CD14-positive monocyte (primary cell): Measurements from ENCODE around the gene BTBD6. TPM values are rescaled to one million over a fixed set of nuclear protein-coding genes. Genes with fewer than 3 reads are reported as not detected.

Source experiments
- DNase-seq, 3 donors: peaks; one replicate each; pipeline ENCODE4 v3.0.0-alpha.2; 2011 to 2022
- H2AFZ ChIP-seq: 2 replicates; pipeline ENCODE4 v1.6.0; 2012; ENCODE audit warnings: mild to moderate bottlenecking, low read depth, low read length, inconsistent platforms; ENCODE audit not compliant: insufficient read depth, poor library complexity, severe bottlenecking
- H3K27ac ChIP-seq, 2 donors: 1 replicate in 1 of 2; 2 replicates in 1 of 2; pipeline ENCODE4 v1.5.1; 2012 to 2013; ENCODE audit warnings: low read length in 2 of 2, control low read depth in 1 of 2, inconsistent platforms in 1 of 2, low read depth in 1 of 2, mild to moderate bottlenecking in 1 of 2
- H3K27me3 ChIP-seq, 2 donors: one replicate each; pipeline versions ENCODE4 v1.6.0 to v1.6.1; 2011 to 2013; ENCODE audit warnings: low read length in 2 of 2; ENCODE audit not compliant: control insufficient read depth in 2 of 2, insufficient read depth in 2 of 2
- H3K36me3 ChIP-seq, 2 donors: replicated peaks in 1 of 2; 1 replicate in 1 of 2; 2 replicates in 1 of 2; pipeline versions ENCODE4 v1.5.1 to v1.6.1; 2012 to 2013; ENCODE audit warnings: low read length in 2 of 2, control low read depth in 1 of 2, inconsistent platforms in 1 of 2, mild to moderate bottlenecking in 1 of 2; ENCODE audit not compliant: insufficient read depth in 2 of 2, control insufficient read depth in 1 of 2
- H3K4me1 ChIP-seq, 2 donors: 1 replicate in 1 of 2; 2 replicates in 1 of 2; pipeline versions ENCODE4 v1.5.1 to v1.6.1; 2012 to 2013; ENCODE audit warnings: low read length in 2 of 2, control low read depth in 1 of 2, inconsistent platforms in 1 of 2, mild to moderate bottlenecking in 1 of 2, moderate library complexity in 1 of 2; ENCODE audit not compliant: insufficient read depth in 2 of 2, control insufficient read depth in 1 of 2
- H3K4me2 ChIP-seq: replicated peaks from 2 replicates; pipeline ENCODE3; 2012; ENCODE audit warnings: low read length, moderate library complexity, mild to moderate bottlenecking; ENCODE audit not compliant: poor library complexity, severe bottlenecking; ENCODE audit errors: extremely low read depth
- H3K4me3 ChIP-seq, 3 experiments: fragments of 200-600 bp in 1 of 3; sonication (generic) in 1 of 3; replicated peaks in 1 of 3; 1 replicate in 2 of 3; 2 replicates in 1 of 3; pipeline ENCODE4 v1.5.1; 2011 to 2013; ENCODE audit warnings: low read length in 3 of 3, mild to moderate bottlenecking in 3 of 3, control low read depth in 2 of 3, low read depth in 2 of 3, inconsistent platforms in 1 of 3, moderate library complexity in 1 of 3
- H3K79me2 ChIP-seq: 2 replicates; pipeline ENCODE4 v1.6.0; 2012; ENCODE audit warnings: mild to moderate bottlenecking, control low read depth, inconsistent platforms, low read length, moderate library complexity; ENCODE audit not compliant: insufficient read depth
- H3K9ac ChIP-seq: 2 replicates; pipeline ENCODE4 v1.6.0; 2017; ENCODE audit warnings: low read length, mild to moderate bottlenecking; ENCODE audit not compliant: insufficient read depth, poor library complexity, severe bottlenecking
- H3K9me3 ChIP-seq, 2 donors: replicated peaks in 1 of 2; 1 replicate in 1 of 2; 2 replicates in 1 of 2; pipeline versions ENCODE4 v1.5.1 to v1.6.1; 2012 to 2013; ENCODE audit warnings: low read length in 2 of 2, control low read depth in 1 of 2; ENCODE audit not compliant: control insufficient read depth in 1 of 2, insufficient read depth in 1 of 2
- H4K20me1 ChIP-seq: 2 replicates; pipeline ENCODE4 v1.6.0; 2012; ENCODE audit warnings: mild to moderate bottlenecking, low read length, control low read depth, moderate library complexity; ENCODE audit not compliant: insufficient read depth
- H3K27ac Mint-ChIP-seq, 7 donors: one replicate each; pipeline ENCODE4 v1.8.0; 2020; ENCODE audit warnings: mild to moderate bottlenecking in 7 of 7, mixed read lengths in 7 of 7, moderate library complexity in 6 of 7, inconsistent platforms in 2 of 7
- H3K27me3 Mint-ChIP-seq, 3 donors: one replicate each; pipeline ENCODE4 v1.8.0; 2021 to 2022; ENCODE audit warnings: low read depth in 3 of 3, mild to moderate bottlenecking in 3 of 3, mixed read lengths in 3 of 3, moderate library complexity in 3 of 3, inconsistent platforms in 1 of 3
- H3K36me3 Mint-ChIP-seq, 2 donors: one replicate each; pipeline ENCODE4 v1.8.0; 2020; ENCODE audit warnings: mixed read lengths in 2 of 2, inconsistent platforms in 1 of 2, mild to moderate bottlenecking in 1 of 2
- H3K4me1 Mint-ChIP-seq: one replicate; pipeline ENCODE4 v1.8.0; 2020; ENCODE audit warnings: mild to moderate bottlenecking, mixed read lengths
- H3K4me3 Mint-ChIP-seq, 2 donors: one replicate each; pipeline ENCODE4 v1.8.0; 2020; ENCODE audit warnings: mild to moderate bottlenecking in 2 of 2, mixed read lengths in 2 of 2, moderate library complexity in 1 of 2
- H3K9me3 Mint-ChIP-seq, 7 donors: one replicate each; pipeline ENCODE4 v1.8.0; 2020 to 2022; ENCODE audit warnings: mixed read lengths in 7 of 7, mild to moderate bottlenecking in 6 of 7, moderate library complexity in 6 of 7, inconsistent platforms in 2 of 7
- WGBS: methylation state at CpG from one replicate; pipeline ENCODE4 v1.1.5; 2013; ENCODE audit warnings: missing lambda C conversion rate; ENCODE audit not compliant: insufficient coverage; 5-methylcytosine and 5-hydroxymethylcytosine counted together
- intact Hi-C, 2 donors: fragments of 100-400 bp; cut with micrococcal nuclease; formaldehyde crosslinking; loops; one replicate each; pipeline versions ENCODE4 v1.15.0 to v1.15.1; 2023
- polyA plus RNA-seq, 3 donors: library from polyadenylated mRNA; depleted of rRNA in 1 of 3; unstranded in 2 of 3; stranded (reverse) in 1 of 3; fragments of 300-500 nt in 2 of 3; fragments of >200 nt in 1 of 3; fragmentation: Illumina TruSeq in 2 of 3; gene quantifications; 1 replicate in 2 of 3; 2 replicates in 1 of 3; pipeline ENCODE4 v1.2.3, GENCODE V29; 2012 to 2021
- TF ChIP-seq, protein P1 (sequence below): fragments of 200-600 bp; IDR thresholded peaks from one replicate; pipeline ENCODE4 v1.8.0; 2022; ENCODE audit warnings: antibody characterized with exemption, mild to moderate bottlenecking

The BTBD6 gene
- polyA plus RNA-seq, 3 donors = 1.3 to 24.4 (median 6.3) TPM

GRCh38 chr14:105272623-105273022, 24.3 kb downstream of the BTBD6 start:
- Histone ChIP-seq H3K79me2 (peaks cover 8% of the 10 kb centered on the region), H3K9ac (no peak overlapping the region), H2AFZ (no peak overlapping the region), H3K27ac (no peak overlapping the region), H3K4me1 (no peaks in the 10 kb centered on the region), H3K4me3 (no peak overlapping the region), H4K20me1 (peaks cover 38% of the 10 kb centered on the region), H3K36me3 (peaks cover 22 to 29% of the 10 kb centered on the region in 2 donors), H3K4me2 (no peak overlapping the region), H3K27me3 (no peaks in the 10 kb centered on the region), H3K9me3 (no peaks in the 10 kb centered on the region)
- Mint-ChIP-seq H3K4me1 (no peaks in the 10 kb centered on the region), H3K27me3 (no peaks in the 10 kb centered on the region), H3K27ac (no peak overlapping the region), H3K36me3 (peaks cover 20 to 30% of the 10 kb centered on the region in 2 donors), H3K4me3 (no peak overlapping the region), H3K9me3 (no peaks in the 10 kb centered on the region)
- WGBS = 97% methylated on average over 12 of the region's 15 CpGs
- TF ChIP-seq, protein P1, sequence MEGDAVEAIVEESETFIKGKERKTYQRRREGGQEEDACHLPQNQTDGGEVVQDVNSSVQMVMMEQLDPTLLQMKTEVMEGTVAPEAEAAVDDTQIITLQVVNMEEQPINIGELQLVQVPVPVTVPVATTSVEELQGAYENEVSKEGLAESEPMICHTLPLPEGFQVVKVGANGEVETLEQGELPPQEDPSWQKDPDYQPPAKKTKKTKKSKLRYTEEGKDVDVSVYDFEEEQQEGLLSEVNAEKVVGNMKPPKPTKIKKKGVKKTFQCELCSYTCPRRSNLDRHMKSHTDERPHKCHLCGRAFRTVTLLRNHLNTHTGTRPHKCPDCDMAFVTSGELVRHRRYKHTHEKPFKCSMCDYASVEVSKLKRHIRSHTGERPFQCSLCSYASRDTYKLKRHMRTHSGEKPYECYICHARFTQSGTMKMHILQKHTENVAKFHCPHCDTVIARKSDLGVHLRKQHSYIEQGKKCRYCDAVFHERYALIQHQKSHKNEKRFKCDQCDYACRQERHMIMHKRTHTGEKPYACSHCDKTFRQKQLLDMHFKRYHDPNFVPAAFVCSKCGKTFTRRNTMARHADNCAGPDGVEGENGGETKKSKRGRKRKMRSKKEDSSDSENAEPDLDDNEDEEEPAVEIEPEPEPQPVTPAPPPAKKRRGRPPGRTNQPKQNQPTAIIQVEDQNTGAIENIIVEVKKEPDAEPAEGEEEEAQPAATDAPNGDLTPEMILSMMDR = no peak
- intact Hi-C loops = no loop called here
- no peak for DNase-seq

- Mint-ChIP-seq H3K36me3 (peaks cover 20 to 28% of the 10 kb centered on the region in 2 donors), H3K4me1 (no peaks in the 10 kb centered on the region), H3K4me3 (no peak overlapping the region), H3K9me3 (no peaks in the 10 kb centered on the region), H3K27ac (peak overlapping the region in 4 of 7 donors; percentile 14 to 73 (median 31)), H3K27me3 (no peaks in the 10 kb centered on the region)
- Histone ChIP-seq H3K4me2 (no peak overlapping the region), H3K4me3 (no peak overlapping the region), H3K27ac (no peak overlapping the region), H3K4me1 (no peaks in the 10 kb centered on the region), H3K9ac (no peak overlapping the region), H3K9me3 (no peaks in the 10 kb centered on the region), H3K27me3 (no peaks in the 10 kb centered on the region), H3K79me2 (peaks cover 10% of the 10 kb centered on the region), H4K20me1 (peaks cover 37% of the 10 kb centered on the region), H3K36me3 (peaks cover 18 to 24% of the 10 kb centered on the region in 2 donors), H2AFZ (no peak overlapping the region)
- 94% methylated on average over 12 of the region's 12 CpGs for WGBS
- TF ChIP-seq, protein P1 = no peak
- DNase-seq = no peak
- intact Hi-C loops = no loop called here
These were observed 24.7 kb downstream of the BTBD6 start for GRCh38 chr14:105273062-105273461.
